GOT3 (cell line): ENCODE results near the gene SIRT2.
"Not testable (repeated sequence)": the region's sequence is repeated elsewhere in the genome, so short reads cannot be mapped to it uniquely, and the experiment has no call there.

Experiments used
- DNase-seq: peaks from one replicate; lab custom pipeline; 2025; ENCODE audit warnings: mixed read lengths; lab: John Stamatoyannopoulos, UW

SIRT2 gene

GRCh38 chr19:38829203-38829602 lies 70.2 kb downstream of the SIRT2 start:
- not testable (repeated sequence) for DNase-seq
